HG03196 (cell line): ENCODE data around the gene AADACL4.

Experiments used
- ATAC-seq: cut with Tn5 transposase; IDR thresholded peaks from one replicate; pipeline ENCODE4 v1.9.1; 2021; ENCODE audit not compliant: unreplicated experiment

AADACL4 gene

DNA sequence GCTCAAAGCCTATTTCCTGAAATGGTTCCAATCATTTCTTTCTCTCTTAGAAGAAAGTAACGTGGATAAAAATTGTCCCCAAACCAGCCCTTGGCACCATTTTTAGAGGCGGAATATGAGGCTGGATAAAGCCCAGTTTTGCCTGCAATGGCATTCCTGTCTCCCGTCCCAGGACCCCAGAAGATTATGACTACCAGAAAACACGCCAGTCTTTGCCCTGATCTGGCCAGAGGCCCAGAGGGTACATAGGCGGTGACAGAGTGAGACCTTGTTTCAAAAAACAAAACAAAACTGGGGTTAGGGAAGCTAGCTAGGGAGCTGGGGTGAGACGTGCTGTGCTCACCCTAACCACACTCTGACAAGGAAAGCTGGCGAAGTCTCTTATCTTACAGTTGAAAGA lies at the start of gene AADACL4:
AADACL4 (plus strand) TSS at position 301 of the 400 bp plus-strand sequence. CDS start 462 bp downstream, outside the sequence.
- no peak for ATAC-seq

DNA sequence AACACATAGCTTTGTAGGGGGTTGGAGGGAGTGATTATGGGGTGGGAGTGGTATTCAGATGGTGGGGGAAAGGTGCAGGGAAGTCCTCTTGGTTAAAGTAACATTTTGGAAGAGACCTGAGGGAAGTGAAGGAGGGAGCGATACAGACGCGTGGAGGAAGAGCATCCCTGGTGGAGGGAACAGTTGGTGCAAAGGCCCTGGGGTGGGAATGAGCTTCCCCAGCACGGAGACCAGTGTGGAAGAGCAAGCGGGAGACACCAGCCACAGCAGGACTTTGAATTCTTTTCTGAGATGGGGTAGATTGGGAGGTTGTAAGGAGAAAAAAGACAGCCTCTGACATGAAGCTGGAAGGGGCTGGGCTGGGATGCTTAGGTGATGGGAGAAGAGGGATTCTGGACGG lies 49.4 kb upstream of the AADACL4 start:
- ATAC-seq = no peak

DNA sequence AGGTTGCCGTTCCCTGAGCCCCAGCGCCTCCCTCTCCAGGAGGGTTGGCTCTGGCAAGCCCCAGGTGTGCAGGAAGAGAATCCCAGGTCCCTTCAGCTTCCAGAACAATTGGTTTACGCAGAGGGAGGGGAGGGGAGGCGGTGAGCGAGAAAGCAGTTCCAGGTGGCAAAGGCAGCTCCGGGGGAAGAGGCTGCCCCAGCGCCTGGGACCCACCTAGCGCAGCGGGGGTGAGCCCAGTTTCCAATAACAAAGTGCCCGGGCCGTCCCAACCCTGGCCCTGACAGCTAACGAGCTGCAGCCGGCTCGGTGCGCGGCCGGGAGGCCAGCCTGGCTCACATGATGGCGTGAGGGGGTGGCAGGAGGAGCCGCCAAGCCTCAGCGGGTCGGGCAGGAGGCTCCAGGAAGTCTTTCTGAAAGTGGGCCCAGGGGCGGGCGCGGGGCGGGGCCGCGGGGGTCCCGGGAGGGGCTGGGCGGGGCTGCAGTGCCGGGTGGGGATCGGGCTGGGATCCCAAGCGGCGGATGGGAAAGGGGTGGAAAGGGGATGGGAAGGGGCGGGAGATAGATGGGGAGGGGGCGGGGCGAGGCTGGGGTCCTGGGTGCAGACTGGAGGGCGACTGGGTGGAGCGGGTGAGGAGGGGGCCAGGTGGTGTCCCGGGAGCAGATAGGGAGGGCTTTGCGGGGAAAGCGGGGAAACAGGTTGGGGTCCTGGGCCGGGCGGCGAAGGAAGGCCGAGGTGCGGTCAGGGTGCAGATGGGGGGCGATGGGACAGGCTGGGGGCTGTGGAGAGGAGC lies 48.7 kb upstream of the AADACL4 start:
- ATAC-seq = no peak

DNA sequence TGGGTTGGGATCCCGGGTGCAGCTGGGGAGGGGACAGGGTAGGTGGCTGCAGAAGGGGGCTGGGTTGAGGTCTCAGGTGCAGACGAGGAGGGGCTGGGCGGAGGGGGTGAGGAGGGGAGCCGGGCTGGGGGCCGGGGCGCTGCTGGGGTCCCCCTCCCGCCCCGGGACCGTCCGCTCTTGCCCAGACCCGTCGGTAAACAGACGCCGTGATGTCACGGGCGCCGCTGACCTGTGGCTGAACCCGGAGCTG lies 48.2 kb upstream of the AADACL4 start:
- ATAC-seq = no peak

DNA sequence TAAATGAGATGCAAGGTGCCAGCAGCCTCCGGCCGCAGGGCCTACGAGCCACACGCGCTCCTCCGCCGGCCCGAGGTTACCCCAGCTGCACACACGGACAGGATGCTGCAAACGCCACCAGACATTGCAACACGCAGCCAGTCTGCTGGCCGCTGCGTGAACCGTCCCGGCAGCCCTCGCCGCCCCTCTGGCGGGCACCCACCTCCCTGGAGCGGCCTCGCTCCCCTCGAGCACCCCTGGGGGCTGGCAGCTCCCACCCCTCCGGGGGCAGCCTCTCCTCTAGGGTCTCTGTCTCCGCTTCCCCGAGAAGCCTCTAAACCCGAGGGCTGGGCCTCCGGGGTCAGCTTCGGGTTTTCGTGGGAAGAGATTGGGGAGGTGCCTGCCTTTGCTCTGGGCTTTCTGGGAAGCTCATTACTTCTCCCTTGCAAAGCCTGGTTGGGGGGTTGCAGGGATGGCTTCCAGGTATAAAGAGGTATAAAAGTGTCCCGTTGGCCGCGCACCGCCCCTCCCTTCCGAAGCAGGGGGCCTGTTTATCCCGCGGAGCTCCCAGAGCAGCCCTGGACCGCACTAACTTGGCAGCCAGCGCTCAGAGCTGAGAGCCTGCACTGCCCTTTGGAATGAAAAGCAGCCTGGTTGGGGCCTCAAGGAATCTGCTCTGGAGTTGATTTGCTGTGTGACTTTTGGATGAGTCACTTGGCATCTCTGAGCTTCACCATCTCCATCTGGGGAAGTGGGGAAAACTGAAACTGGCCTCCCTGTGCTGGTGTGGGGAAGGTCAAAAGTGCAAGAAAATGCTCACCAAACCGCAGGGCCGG lies 47.7 kb upstream of the AADACL4 start:
- ATAC-seq = no peak

DNA sequence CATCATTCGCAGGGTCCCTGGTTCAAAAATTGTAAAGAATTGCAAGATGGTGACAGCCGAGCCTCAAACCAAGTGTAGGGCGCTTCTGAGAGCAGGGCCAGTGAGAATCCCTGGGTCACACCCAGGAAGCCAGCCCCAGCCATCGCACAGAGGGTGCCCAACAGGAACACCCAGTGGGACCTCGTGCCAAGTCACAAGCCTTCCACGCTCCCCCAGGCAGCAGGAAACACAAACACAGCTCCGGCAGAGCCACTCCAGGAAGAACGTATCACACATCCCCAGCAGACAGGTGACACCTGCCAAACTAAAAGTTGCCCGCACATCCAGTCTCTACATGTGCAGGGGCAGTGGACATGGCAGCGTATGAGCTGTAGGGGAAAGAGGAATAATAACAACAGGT lies 46.1 kb upstream of the AADACL4 start:
- ATAC-seq = no peak

DNA sequence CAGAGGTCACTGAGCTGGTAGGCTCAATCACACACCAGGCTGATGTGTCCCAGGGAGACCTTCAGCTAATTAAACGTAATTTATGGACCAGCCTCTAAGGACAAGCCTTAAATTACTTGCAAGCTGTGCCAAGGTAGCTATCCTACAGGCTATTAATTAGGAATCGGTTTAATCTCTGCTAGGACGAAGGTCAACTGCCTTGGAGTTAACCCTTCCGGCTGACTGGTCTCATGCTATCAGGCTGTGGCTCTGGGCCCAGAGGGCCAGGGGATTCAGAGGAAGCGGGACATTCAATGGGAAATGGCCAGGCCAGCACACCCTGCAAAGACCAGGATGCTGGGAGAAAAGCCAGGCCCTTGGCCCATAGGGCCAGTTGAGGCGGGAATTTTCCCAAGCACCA lies 44.9 kb upstream of the AADACL4 start:
- ATAC-seq = no peak

DNA sequence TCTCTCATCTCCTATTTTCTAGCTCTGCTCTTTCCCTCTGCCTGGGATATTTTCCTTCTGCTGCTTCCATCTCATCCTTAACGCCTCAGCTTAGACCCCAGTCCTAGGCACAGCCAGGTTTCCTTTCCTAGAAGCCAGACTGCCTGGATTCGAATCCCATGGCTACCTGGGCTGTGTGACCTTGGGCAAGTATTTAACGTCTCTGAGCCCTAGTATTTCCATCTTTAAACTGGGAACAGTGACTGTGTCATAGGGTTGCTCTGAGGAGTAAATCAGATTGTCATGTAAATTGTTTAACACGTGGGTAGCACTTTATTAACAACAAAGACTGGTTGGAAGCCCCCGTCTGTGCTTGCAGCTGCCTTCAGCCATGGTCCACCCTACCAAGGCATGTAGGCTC lies 44.2 kb upstream of the AADACL4 start:
- no peak for ATAC-seq

DNA sequence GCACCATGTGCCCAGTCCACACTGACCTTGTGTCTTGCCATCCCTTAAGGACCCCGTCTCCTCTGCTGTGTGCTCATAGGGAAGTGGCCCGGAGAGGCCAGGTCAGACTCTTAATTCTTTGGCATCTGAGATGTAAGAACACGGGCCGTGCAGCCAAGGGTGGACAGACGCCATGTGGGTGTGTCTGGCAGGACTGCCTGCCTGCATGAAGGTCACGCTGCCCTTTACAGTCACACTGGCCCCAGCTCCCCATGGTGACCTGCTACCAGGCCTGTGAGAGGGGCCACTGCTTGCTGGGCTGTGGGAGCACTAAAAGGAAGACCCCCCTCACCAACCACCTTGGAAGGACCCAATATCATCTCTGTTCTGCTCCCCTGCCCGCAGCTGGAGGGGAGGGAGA lies 43.5 kb upstream of the AADACL4 start:
- ATAC-seq = no peak

DNA sequence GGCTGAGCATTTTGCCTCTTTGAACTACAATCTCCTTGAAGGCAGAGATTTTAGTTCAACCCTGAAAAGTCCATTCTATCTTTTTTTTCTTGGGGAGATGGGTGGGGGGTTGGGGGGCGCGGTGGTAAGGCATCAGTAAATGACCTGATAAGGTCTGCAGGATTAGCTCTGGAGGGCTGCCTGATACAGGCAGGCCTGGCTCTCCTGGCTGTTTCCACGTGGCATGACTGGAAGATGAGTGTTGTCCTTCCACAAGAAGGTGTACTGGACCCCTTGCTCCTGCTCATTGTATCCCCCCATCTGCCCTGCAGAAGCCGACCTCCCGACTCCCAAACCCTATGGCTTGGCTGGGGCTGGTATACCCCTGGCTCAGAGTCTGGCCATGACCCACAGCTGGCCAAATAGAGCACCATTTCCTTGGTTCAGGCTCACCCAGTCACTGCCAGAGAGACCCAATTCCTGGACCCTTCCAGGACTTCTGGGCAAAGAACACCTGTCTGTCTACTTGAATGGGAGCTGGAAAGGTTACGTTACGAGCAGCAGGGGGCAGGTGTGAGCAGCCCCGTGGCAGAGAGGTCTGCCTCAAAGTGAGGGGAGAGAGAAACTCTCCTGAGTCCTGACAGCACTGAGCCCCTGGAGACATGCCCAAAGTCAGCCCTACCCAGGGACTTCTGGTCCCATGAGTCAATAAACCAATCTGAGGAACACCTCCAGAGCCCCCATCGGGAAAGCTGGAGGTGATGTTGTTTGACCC lies 42.8 kb upstream of the AADACL4 start:
- no peak for ATAC-seq

DNA sequence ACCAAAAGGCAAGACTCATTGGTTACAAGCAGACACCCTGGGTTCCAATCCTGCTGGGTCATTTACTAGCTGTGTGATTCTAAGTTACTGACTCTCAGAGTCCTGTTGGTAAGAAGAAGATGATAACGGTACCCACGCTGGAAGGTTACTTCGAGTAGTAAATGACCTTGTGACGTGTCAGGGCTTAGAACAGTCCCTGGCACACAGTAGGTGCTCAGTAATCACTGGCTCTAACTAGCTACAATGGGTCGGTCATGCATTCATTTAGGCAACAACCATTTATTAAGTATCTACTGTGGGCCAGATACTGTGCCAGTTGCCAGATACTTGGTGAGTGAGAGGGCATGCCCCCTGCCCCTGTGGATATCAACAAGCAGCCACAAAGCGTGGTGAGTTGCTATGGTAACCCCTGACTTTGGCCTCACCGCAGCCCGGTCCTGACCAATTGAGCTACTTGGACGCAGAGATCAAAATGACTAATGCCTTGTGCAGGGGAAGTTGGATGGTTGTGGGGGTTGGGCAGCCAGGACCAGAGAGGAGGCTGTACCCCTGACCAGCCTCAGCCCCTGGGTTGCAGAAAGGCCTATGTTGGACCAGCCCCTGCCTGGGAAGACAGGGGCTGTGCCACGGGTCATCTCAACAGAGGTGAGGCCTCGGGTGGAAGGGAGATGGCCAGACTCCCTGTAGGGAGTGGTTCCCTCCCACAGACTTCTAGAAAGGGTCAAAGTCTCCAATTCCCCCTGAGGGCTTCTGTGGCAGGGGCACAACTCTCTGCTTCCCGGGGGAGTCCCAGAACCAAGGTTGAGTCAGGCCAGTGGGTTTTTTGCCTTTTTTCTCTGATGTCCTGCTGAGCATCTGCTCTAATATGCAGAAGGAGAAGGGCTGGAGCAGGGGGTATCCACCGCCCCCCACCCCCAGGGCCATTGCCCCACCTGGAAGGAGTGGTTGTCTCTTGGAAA lies 41.9 kb upstream of the AADACL4 start:
- no peak for ATAC-seq

DNA sequence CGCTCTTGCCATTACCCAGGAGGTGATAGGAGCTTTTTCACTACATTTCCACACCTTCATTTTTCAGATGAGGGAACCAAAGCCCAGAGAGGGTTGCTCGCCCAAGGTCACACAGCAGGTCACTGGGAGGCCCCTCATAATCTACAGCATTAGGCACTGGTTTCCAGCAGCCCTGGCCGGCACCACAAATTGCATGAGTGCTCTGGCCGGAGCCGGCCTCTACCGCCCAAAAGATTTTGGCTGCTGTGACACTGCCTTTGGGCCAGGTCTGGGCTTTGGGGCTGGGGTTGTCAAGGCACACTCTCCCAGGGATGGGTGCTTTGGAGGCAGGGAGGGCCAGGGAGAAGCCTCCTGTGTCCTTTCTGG lies 41.2 kb upstream of the AADACL4 start:
- no peak for ATAC-seq

DNA sequence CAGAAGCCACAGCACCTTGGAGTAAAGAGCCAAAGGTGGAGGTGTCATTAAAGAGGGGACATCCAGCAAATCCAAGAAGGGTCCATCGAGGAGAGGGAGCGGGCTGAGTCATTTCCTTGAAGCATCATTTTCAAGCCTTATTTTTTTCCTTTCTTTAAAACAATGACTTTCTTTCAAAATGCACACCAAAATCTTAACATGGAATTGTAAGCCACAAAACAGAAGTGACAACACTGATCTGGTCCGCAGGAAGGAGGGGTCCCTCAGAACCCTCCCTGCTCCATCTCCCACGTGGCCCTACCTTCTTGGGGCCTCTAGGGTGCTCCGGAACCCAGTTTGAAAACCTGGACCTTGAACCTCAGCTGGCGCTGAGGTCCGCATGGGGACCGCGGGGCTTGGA lies 40.7 kb upstream of the AADACL4 start:
- ATAC-seq = no peak

DNA sequence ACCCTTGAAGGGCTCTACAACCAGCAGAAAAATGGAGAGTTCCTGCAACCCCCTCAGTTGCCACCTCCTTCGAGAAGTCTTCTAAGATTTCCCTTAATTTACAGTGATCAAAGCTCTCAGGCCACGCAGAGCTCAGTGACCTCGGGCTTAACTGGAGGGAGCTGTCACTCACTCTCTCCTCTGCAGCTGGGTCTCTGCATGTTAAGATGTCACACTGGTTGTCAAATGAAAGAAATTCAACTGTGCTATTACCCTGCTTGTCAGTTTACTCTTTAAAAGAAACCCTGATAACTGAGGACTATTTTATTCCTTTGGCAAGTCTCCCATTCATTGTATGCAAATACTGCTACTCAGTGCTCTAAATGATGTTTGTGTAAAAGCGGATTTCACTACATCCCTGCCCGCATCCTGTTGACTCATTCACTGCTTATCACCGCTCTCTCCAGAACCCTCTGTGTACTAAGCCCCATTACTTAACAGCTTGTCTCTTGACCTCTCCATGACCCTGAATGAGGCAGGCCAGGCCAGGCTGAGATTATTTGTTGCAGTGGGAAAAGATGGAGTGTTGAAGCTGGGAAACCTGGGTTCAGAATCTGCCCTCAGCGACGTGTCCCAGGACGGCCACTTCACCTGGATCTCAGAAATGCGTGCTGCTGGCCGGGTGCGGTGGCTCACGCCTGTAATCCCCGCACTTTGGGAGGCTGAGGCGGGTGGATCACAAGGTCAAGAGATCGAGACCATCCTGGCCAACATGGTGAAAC lies 39.6 kb upstream of the AADACL4 start:
- ATAC-seq = peak; percentile 60

DNA sequence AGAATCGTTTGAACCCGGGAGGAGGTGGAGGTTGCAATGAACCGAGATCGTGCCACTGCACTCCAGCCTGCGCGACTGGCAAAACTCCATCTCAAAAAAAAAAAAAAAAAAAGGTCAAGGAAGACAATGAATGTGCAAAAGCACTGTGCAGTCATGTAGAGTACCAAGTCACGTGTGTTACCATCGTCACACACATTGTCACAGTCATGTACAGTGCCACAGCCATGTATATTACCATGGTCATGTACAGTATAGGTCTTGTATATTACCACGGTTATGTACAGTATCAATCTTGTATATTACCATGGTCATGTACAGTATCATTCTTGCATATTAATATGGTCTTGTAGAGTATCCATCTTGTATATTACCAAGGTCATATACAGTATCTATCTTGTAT lies 38.9 kb upstream of the AADACL4 start:
- ATAC-seq = no peak

DNA sequence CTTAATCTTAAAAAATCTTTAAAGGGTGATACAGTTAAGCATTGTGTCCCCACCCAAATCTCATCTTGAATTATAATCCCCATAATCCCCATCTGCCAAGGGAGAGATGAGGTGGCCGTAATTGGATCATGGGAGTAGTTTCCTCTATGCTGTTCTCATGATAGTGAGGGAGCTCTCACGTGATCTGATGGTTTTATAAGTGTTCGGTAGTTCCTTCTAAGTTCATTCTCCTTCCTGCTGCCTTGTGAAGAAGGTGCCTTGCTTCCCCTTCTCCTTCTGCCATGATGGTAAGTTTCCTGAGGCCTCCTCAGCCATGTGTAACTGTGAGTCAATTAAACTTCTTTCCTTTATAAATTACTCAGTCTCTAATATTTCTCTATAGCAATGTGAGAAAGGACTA lies 36.6 kb upstream of the AADACL4 start:
- no peak for ATAC-seq

DNA sequence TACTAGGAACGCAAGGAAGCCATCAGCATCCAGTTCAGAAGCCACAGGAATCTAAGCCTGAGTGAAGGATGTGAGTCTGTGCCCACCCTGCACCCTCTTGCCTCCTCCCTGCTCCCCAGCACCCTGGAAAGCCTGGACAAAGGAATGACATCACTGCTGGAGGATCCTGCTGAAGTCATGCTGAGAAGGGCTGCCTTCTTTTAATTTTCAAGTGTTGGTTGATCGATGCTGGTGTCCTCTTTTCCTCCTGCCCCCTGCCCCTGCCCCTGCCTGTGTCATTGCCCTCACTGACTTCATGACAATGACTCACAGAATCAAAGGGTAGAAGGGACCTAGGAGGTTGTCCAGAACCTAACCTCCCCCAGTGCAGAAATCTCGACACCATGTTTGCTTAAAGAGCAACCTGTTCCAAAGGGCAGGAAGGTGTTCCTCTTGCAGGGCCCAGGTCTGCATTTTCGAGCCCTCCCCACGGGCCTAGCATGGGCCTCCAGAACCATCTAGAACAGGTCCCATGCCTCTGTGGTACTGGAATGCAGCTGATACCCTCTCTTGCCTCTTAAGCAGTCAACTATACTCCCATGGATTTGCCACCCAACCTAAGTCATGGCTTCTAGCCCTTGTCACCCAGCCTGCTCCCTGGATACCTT lies 35.5 kb upstream of the AADACL4 start:
- no peak for ATAC-seq

DNA sequence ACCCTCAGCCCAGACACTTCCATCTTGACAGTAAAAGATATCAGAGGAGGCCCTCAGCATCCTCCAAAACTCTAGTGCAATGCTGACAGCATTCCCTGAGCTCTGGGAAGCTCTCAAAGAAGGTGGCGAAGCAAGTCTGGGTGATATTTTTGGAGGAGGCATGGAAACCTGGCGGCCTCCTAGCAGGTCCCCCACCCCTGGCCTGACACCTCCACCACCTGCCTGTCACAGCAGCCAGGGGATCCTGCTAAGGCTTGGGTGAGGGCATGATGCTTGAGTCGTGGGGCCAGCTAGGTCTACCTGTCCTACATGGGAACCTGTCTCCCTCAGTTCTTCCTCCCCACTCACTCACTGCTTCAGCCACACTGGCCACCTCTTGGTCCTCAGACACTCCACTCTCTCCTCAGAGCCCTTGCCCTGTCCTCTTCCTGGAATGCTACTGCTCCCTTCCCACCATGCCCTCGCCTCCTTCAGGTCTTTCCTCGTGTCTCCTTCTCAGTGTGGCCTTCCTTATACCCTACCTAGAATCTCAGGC lies 34.3 kb upstream of the AADACL4 start:
- ATAC-seq = no peak

DNA sequence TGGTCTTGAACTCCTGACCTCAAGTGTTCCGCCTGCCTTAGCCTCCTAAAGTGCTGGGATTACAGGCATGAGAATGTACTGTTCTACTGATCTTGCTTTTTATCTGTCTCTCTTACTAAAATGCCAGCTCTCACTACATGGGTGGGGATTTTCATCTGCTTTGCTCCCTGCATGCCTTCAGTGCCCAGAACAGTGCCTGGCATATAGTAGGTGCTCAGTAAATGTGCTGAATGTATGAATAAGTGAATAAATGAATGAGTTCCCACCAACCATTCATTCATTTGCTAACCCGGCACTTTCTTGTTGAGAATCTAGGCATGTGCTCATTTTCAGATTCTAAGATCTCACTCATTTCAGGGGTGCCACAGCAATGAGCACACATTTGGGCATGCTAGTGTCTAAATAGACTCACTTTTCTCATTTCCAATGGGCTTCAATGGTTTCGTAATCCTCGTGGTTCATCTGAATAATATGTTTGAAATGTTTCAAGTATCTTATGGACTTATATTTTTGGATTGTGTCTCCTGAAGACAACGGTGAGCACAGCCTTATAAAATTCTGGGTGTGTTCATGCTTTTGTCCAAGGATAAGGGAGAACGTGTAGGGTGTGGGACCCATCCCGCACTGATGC lies 33.5 kb upstream of the AADACL4 start:
- no peak for ATAC-seq
